GM20431 (cell line): Measurements from ENCODE around the gene OVAAL.

Source experiments
- in situ Hi-C: fragments of 300-500 bp; cut with MseI, MboI; formaldehyde crosslinking; loops from one replicate; pipeline ENCODE4 v1.15.0; 2020; ENCODE audit warnings: low sequenced_read_pairs; ENCODE audit not compliant: unreplicated experiment

Gene OVAAL

DNA sequence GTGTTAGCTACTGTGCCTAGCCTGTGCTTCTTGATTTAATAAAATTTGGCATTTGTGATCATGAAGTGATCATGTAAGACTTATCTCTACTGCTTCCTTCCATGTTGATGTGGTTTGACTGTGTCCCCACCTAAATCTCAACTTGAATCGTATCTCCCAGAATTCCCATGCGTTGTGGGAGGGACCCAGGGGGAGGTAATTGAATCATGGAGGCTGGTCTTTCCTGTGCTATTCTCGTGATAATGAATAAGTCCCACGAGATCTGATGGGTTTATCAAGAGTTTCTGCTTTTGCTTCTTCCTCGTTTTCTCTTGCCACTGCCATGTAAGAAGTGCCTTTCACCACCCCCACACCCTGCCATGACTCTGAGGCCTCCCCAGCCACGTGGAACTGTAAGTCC lies at the start of gene OVAAL:
Gene OVAAL, plus strand, starts transcription at position 301 of the 400 bp plus-strand sequence.
- in situ Hi-C loops: no loop called here

DNA sequence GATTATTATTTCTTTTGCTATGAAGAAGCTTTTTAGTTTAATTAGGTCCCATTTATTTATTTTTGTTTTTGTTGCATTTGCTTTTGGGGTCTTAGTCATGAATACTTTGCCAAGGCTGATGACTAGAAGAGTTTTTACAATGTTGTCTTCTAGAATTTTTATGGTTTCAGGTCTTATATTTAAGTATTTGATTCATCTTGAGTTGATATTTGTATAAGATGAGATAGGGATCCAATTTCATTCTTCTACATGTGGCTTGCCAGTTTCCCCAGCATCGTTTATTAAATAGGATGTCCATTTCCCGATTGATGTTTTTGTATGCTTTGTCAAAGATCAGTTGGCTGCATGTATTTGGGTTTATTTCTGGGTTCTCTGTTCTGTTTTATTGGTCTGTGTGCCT lies 47.9 kb upstream of the OVAAL start:
- in situ Hi-C loops: no loop called here

DNA sequence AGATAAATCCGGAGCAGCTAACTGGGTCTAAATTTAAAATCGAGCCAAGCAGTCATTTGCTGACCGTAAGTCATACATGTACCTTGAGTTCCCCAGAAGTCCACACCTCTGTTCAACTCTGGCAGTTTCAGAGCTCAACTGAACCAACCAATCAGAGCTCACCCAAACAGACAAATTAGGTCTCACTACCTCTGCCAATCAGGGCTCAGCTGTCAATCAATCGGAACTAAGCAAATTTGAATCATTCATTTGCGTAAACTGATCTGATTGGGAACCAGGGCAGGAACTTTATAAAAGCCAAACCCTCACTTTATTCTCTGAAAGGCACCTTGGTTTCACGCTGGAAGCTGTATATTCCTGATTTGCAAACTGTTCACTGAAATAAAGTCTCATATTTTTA lies 45.2 kb upstream of the OVAAL start:
- in situ Hi-C loops: no loop called here

DNA sequence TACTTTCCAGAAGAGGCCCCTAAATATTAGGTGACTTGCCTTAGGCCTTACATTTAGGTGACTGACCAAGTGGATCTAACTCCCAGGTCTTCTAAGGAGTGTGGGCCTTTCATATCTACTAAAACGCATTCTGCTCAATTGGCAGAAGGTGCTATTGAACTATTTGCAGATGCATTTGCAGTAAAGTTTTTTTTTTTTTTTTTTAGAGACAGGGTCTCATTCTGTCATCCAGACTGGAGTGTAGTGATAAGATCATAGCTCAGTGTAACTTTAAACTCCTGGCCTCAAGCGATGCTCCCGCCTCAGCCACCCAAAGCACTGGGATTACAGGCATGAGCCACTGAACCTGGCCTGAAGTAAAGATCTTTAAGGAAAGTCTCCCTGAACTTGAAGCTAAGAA lies 43.4 kb upstream of the OVAAL start:
- in situ Hi-C loops: no loop called here

DNA sequence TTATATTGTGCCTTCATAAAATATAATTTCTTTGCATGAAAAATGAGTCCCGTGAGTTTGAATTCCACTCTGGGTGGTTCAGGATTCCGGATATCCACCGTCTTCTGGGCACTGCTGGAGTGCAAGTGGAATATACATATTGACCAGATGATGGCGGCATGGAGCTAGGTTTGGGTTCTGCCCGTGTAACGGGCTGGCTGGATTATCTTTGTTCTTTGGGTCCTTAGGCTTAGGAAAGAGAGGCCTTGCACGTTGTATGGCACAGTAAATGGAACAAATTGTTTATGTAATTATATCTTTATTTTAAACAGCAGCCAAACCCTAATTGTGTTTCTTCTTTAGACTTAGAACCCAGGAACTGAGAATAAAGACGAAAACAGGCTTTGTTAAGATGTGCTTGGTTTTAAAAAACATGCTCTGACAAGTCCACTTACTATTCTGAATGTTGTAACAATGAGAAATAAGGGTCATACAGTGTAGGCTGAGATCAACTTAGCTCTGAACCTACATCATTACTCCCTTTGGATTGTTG lies 42.8 kb upstream of the OVAAL start:
- in situ Hi-C loops: no loop called here

DNA sequence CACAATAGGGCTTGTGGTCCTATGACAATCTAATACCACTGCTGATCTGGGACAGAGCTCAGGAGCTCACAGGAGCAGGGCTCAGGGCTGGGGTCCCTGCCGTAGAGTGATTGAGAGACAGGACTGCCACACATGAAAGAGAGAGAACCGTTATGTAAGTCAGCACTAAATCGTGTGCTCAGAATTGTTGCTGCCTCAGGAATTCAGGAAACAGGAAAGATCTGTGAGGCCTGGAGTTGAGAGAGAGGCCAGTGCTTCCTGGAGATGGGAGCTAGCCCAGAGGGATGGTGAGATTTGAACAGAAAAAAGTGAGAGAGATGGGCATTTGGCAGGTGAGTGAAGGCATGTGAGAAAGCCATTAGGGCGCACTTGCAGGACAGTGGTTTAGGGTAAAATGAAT lies 38.9 kb upstream of the OVAAL start:
- in situ Hi-C loops: loop anchor here (10.0 kb wide), 1 partner anchor 335 kb away; no protein-coding TSS in a partner anchor

DNA sequence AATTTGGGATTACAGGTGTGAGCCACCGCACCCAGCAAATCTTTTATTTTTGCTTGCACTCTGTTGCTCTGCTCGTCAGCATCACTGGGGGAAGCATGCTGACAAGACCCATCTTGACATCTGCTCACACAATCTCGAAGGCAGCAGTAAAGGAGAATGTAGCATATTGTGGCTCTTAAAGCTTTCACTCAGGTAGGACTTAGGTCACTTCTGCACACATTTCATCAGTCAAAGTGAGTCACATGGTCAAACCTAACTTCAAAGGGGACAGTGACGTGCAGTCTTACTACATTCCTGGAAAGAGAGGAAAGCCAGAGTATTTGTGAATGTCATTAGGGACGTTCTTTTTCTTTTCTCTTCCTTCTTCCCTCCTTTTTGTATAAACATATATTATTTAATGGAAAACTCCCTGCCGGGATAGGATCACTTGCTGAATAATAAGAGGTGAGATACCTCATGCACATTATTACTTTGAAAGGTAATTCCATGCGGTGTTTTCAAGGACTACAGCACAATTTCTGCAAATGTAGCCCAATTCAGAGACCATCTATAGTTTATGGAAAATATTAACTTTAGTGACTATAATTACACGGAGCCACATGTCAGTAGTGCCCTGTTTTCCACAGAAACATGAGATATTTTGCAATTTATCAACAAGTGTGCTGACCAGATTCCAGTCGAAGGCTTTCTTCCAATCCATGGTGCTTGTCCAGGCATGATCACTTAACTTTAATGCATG lies 37.1 kb upstream of the OVAAL start:
- in situ Hi-C loops: loop anchor here (10.0 kb wide), 1 partner anchor 333 kb away; no protein-coding TSS in a partner anchor

DNA sequence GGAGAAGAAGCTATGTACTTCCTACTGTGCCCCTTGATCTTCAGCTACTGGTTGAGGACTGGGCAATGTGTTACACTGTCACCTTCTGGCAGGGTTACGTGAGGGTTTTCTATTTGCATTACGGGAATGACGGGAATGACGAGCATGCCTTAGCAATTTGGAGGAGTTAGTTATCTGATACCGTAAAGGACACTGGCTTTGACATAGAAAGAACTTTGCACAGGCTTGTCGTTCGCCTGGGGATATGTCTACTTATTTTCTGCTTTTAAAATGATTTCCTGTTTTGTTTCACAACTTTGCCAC lies 36.6 kb upstream of the OVAAL start:
- in situ Hi-C loops: loop anchor here (10.0 kb wide), 1 partner anchor 333 kb away; no protein-coding TSS in a partner anchor

DNA sequence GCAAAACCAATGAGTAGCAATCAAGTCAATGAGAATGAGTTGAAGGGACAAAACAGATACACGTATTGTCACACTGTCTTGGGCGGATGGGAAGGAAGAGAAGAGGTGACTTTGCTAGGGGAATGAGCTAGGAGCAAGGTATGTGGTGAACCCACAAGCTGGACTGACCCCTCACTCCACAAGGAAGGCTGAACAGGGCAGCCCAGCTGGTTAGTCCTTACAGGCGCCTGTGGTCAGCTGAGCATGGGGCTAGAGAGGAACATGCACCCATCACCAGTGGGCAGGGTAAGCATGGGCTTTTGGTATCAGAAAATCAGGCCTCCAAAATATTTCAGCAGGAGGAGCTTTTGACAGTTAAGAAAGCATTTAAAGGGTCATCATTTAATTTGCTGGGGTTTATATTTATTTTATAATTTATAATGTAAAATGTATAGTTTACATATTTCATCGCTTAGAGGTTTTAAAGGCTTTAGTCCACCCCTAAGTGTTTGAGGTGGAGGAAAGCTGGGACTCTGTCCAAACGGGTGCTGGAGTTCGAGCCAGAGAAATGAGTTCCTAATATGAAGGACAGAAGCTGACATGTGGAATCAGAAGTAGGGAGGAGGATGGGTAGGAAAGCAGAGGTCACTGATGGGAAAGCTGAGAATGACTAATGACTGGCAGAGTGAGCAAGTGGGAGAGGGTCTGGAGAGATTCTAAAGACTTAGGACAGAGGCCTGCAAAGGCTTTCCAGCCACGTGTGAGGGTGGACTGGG lies 34.4 kb upstream of the OVAAL start:
- in situ Hi-C loops: loop anchor here (10.0 kb wide), 1 partner anchor 330 kb away; no protein-coding TSS in a partner anchor

DNA sequence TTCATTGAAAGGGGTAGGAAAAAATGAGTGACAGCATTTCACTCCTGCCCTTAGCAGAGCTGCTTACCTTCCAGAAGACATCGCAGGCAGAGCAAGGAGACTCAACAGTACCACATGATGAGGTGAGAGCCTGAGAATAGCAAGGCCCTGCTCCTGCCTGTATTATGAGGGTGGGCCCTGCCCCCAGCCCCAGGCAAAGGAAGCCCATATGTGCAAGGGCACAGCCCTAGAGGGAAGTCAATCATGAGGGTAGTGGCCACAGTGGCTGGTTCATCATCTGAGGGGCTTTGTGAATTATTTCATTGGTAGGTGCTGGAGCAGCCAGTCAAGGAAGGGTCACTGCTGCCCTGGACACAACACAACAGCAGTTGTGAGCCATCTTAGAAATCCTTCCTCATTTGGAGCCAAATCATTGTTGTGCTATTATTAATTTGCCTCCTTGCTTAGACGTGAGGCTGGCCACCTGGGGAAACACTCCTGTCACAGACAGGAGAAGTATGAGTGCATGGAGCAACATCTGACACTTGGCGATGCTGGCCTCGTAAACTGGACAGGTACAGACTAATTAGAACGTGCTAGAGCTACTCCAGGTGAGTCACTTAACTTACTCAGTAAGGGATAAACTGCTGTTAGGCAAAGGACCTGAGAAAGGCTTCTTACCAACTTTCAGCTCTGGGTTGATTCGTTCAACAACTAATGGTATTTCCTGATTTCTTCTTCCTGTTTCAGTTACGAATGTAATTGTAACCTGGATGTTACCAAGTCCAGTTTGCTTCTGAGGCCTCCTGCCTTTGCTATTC lies 33.6 kb upstream of the OVAAL start:
- in situ Hi-C loops: loop anchor here (10.0 to 25.0 kb wide), 2 partner anchors 330 to 637 kb away; no protein-coding TSS in a partner anchor

DNA sequence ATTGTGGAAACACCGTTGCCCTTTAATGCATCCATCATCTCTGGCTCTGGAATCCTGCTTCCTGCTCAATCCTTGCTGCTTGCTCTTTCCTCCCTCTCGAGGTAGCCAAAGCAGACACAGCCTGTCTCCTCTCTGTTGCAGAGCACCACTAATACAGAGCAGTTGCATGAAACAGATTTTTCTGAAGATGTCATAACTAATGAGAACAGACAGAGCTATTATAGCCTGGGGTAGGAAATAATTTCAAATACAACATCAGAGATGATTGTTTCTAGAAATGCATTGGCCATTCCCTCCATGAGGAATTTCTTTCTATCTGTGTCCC lies 33.1 kb upstream of the OVAAL start:
- in situ Hi-C loops: loop anchor here (10.0 to 25.0 kb wide), 2 partner anchors 329 to 637 kb away; no protein-coding TSS in a partner anchor

DNA sequence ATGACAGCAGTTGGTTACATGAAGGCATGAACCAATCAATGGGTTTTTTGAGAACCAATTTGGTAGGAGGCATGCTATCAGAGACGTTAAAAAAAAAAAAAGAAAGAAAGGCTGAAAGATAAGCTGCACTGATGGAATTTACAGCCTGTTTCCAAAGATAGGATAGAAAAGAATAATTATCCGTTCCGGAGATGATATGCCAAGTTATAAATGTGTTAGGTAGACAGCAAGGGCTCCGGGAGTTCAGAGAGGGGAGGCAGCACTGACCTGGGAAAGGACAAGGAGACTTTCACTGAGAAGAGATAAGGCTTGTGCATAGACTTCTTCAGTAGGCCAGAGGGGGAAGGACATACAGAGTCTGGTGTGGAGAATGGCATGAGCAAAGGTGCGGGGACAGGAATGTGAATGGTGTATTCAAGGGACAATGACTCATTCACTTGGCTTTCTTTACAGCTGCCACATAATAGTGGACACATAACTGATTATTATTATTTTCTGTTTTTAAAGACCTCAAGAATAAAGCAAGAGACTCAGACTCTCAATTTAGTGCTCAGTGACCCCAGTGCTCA lies 31.6 kb upstream of the OVAAL start:
- in situ Hi-C loops: loop anchor here (10.0 to 25.0 kb wide), 2 partner anchors 328 to 635 kb away; no protein-coding TSS in a partner anchor

DNA sequence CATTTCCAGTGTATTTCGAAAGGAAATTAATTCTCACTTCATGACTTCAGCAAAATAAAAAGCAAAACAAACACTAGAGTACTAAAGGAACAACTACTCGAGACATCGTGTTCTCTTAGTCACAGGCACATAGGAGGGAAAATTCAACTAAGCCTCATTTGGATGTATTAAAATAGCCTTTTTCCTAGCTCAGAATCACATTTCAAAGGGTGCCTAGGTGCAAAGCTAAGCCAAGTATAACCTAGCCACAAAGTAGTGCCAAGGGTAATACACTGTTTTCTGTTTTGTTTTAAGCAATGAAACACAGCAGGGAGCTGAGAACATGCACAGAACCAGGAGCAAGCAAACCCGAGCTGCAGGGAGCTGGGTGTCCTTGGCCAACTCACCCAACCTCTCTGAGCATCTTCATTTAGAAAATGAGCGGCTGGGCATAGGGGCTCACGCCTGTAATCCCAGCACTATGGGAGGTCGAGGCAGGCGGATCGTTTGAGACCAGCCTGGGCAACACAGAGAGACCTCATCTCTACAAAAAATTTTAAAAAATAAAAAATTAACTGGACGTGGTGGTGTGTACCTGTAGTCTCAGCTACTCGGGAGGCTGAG lies 29.8 kb upstream of the OVAAL start:
- in situ Hi-C loops: loop anchor here (10.0 to 25.0 kb wide), 2 partner anchors 326 to 633 kb away; no protein-coding TSS in a partner anchor

DNA sequence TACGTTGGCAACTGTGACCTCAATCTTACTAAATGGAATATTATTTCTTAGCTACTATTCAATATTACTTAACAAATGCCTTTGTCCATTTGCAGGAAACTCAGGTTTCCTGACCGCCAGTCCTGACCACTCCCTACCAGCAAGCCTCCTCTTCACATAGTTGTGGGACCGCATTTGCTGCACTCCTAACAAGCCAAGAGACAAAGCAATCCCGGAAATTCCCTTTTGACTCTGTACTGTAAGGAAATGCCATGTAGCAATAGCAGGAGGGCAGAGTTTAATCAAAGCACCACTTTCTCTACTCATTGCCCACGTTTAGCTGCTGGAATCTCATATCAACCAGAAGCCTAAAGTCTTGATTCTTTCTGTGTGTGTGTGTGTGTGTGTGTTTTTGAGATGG lies 28.3 kb upstream of the OVAAL start:
- in situ Hi-C loops: loop anchor here (25.0 kb wide), 1 partner anchor 632 kb away; no protein-coding TSS in a partner anchor

DNA sequence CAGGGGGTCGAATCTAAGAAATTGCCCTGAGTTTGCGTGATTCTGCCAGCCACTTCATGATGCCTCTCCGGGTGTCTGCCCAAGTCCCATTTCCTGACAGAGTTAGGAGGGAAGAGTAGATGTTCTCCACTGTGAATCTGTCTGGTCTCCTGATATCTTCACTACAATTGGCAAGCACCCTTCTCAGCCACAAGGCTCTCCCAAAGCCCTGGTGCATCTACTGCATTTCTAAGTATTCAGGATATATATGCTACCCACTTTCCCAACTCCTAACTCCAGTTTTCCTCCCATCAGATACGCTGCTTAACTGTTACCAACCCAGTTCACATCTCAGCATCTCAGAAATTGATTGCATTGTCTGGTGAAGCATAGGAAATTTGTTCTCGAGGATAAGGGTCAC lies 25.9 kb upstream of the OVAAL start:
- in situ Hi-C loops: loop anchor here (25.0 kb wide), 1 partner anchor 629 kb away; no protein-coding TSS in a partner anchor

DNA sequence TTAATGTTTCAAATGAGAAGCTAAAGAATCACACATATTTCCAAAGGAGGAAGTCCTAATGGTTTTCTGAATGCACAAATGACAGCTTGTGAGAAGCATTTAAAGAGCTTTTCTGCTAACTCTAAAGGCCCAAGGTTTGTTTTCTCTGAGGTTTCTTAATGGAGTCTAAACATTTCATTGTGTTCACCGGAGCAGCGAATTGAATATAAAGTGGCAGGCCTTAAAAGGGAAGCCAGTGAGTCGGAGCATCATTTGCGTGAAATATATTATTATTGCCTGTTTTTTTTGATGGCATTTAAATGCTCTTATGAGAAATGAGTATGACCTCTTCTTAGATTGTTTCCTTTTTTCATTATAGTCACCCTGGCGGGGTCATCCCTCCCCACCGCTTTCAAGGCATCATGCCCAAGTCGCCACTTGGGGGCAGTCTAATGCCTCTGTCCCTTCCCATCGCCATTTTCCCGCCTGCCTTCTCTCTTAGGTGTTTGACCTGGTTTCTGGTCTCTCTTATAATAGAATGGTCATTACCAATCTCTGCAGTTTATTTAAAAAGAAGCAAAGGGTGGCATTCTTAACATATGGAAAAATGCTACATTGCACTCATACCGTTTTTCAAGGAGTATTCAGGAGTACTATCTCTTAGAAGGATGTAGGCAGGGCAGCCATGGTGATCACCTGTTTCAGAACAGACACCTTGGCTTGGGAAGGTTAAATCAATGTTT lies 25.3 kb upstream of the OVAAL start:
- in situ Hi-C loops: loop anchor here (25.0 kb wide), 1 partner anchor 629 kb away; no protein-coding TSS in a partner anchor

DNA sequence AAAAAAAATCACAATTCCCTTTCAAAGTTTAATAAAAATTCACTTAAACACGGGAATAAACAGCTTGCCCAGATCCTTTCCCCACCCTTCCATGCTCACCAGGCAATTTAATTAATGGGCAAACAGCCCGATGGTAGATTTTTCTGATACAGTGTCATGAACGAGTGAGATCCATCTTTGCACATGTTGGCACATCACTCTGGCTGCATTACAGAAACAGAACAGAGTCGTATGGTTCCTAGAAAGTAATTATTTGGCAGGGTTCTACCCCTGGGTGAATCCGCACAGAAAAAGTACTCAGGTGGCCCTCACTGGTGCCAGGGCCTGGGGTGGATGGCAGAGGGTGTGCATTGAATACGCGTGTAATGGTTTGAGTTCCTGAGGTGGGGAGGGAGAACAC lies 24.6 kb upstream of the OVAAL start:
- in situ Hi-C loops: loop anchor here (25.0 kb wide), 1 partner anchor 628 kb away; no protein-coding TSS in a partner anchor

DNA sequence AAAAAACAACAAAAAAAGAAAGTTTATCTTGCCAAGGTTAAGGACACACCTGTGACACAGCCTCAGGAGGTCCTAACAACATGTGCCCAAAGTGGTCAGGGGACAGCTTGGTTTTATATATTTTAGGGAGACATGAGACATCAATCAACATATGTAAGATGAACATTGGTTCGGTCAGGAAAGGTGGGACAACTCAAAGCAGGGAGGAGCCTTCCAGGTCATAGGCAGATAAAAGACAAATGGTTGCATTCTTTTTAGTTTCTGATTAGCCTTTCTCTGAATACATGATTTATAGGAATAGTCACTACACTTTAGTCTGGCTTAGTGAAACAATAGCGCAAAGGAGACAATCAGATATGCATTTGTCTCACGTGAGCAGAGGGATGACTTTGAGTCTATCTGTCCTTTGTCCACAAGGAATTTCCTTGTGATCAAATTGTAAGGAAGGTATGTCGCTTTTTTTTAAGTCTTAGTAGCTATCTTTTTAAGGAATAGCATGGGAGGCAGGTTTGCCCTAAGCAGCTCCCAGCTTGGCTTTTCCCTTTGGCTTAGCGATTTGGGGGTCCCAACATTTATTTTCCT lies 23.3 kb upstream of the OVAAL start:
- in situ Hi-C loops: loop anchor here (25.0 kb wide), 1 partner anchor 627 kb away; no protein-coding TSS in a partner anchor
